ENCODE data around the gene FAT3.

The FAT3 gene

GRCh38 chr11:92216789-92217188 lies 7.8 kb upstream of the FAT3 start:
- H3K4me3 ChIP-seq (ENCODE audit: low read depth, low read length): no peak overlapping the region
- POLR2A ChIA-PET: no interaction called here
- no peak for DNase-seq (ENCODE audit: low read depth, low spot score)
- CTCF ChIA-PET: interaction anchor here (1.6 kb wide), 1 partner anchor 8 kb away, joined by 4 read pairs; the partner anchor contains the start of gene FAT3
- TF ChIP-seq CTCF (IDR thresholded peaks at IDR 0.05; ENCODE audit: insufficient read depth, low read length, missing control alignments): no peak

- CTCF ChIA-PET: no interaction called here
- POLR2A ChIA-PET: no interaction called here
Measured at GRCh38 chr11:92219476-92219875, 5.1 kb upstream of the FAT3 start.

GRCh38 chr11:92222701-92223100 lies 1.9 kb upstream of the FAT3 start:
- POLR2A ChIA-PET: no interaction called here
- DNase-seq (ENCODE audit: low read depth, low spot score): no peak
- TF ChIP-seq CTCF (IDR thresholded peaks at IDR 0.05; ENCODE audit: insufficient read depth, low read length, missing control alignments): no peak
- no peak overlapping the region for H3K4me3 ChIP-seq (ENCODE audit: low read depth, low read length)
- CTCF ChIA-PET: interaction anchor here (0.7 kb wide), 1 partner anchor 662 kb away, joined by 3 read pairs; no protein-coding TSS in a partner anchor

More at GRCh38 chr11:92219476-92219875, 5.1 kb upstream of the FAT3 start:
- no peak overlapping the region for H3K4me3 ChIP-seq (ENCODE audit: low read depth, low read length)
- no peak for TF ChIP-seq CTCF (IDR thresholded peaks at IDR 0.05; ENCODE audit: insufficient read depth, low read length, missing control alignments)
- no peak for DNase-seq (ENCODE audit: low read depth, low spot score)

GRCh38 chr11:92224054-92224406 lies 588 bp upstream of the FAT3 start:
- ChIA-PET CTCF (interaction anchor here (1.0 to 1.1 kb wide), 2 partner anchors 8 to 679 kb away, joined by 4 read pairs; no protein-coding TSS in a partner anchor), POLR2A (no interaction called here)
- peak overlapping the region; percentile 62 for H3K4me3 ChIP-seq (ENCODE audit: low read depth, low read length)
- TF ChIP-seq CTCF (IDR thresholded peaks at IDR 0.05; ENCODE audit: insufficient read depth, low read length, missing control alignments): no peak
- no peak for DNase-seq (ENCODE audit: low read depth, low spot score)

- no peak for DNase-seq (ENCODE audit: low read depth, low spot score)
- ChIA-PET CTCF (interaction anchor here (1.0 to 1.1 kb wide), 2 partner anchors 121 to 680 kb away, joined by 3 to 4 read pairs; no protein-coding TSS in a partner anchor), POLR2A (no interaction called here)
- no peak for TF ChIP-seq CTCF (IDR thresholded peaks at IDR 0.05; ENCODE audit: insufficient read depth, low read length, missing control alignments)
- H3K4me3 ChIP-seq (ENCODE audit: low read depth, low read length): peak overlapping the region; percentile 62
Measured at GRCh38 chr11:92225125-92225567, 528 bp downstream of the FAT3 start.

- DNase-seq (ENCODE audit: low read depth, low spot score): no peak
- peak overlapping the region; percentile 62 for H3K4me3 ChIP-seq (ENCODE audit: low read depth, low read length)
- ChIA-PET POLR2A (interaction anchor here (0.6 kb wide), 1 partner anchor 236 kb away, joined by 3 read pairs; no protein-coding TSS in a partner anchor), CTCF (interaction anchor here (0.9 to 1.2 kb wide), 4 partner anchors 12 to 162 kb away, joined by 3 to 4 read pairs (median 4); no protein-coding TSS in a partner anchor)
- TF ChIP-seq CTCF (IDR thresholded peaks at IDR 0.05; ENCODE audit: insufficient read depth, low read length, missing control alignments): peak; percentile 38
Measured at GRCh38 chr11:92225568-92226330, 1.1 kb downstream of the FAT3 start.

All from AG04449 (cell line).